HG03196 (cell line): Measurements from ENCODE around the gene TCFL5.

Experiments
- ATAC-seq: cut with Tn5 transposase; IDR thresholded peaks from one replicate; pipeline ENCODE4 v1.9.1; 2021; ENCODE audit not compliant: unreplicated experiment

The TCFL5 gene

GRCh38 chr20:62896526-62896925 lies 34.9 kb upstream of the TCFL5 start:
- ATAC-seq = no peak

- no peak for ATAC-seq
Measured at GRCh38 chr20:62895539-62895938, 33.9 kb upstream of the TCFL5 start.

- ATAC-seq = no peak
Measured at GRCh38 chr20:62894261-62894660, 32.6 kb upstream of the TCFL5 start.

- ATAC-seq = no peak
Measured at GRCh38 chr20:62893700-62894099, 32.1 kb upstream of the TCFL5 start.

GRCh38 chr20:62892348-62893304 lies 31.0 kb upstream of the TCFL5 start:
- no peak for ATAC-seq

- no peak for ATAC-seq
Measured at GRCh38 chr20:62891111-62891510, 29.5 kb upstream of the TCFL5 start.

GRCh38 chr20:62890444-62890843 lies 28.8 kb upstream of the TCFL5 start:
- ATAC-seq = no peak

GRCh38 chr20:62889871-62890270 lies 28.2 kb upstream of the TCFL5 start:
- ATAC-seq = no peak

GRCh38 chr20:62889411-62889810 lies 27.8 kb upstream of the TCFL5 start:
- ATAC-seq = no peak

- ATAC-seq = no peak
Measured at GRCh38 chr20:62888910-62889309, 27.3 kb upstream of the TCFL5 start.

GRCh38 chr20:62888406-62888805 lies 26.8 kb upstream of the TCFL5 start:
- ATAC-seq = no peak

- ATAC-seq = no peak
Measured at GRCh38 chr20:62887860-62888239, 26.2 kb upstream of the TCFL5 start.

- ATAC-seq = no peak
Measured at GRCh38 chr20:62887152-62887859, 25.7 kb upstream of the TCFL5 start.

GRCh38 chr20:62886709-62887058 lies 25.1 kb upstream of the TCFL5 start:
- no peak for ATAC-seq

- no peak for ATAC-seq
Measured at GRCh38 chr20:62885896-62886708, 24.5 kb upstream of the TCFL5 start.

GRCh38 chr20:62885046-62885895 lies 23.6 kb upstream of the TCFL5 start:
- no peak for ATAC-seq

- ATAC-seq = no peak
Measured at GRCh38 chr20:62884556-62884955, 22.9 kb upstream of the TCFL5 start.

GRCh38 chr20:62882426-62882825 lies 20.8 kb upstream of the TCFL5 start:
- no peak for ATAC-seq

GRCh38 chr20:62881662-62882395 lies 20.2 kb upstream of the TCFL5 start:
- ATAC-seq = no peak
